Stimulated activated CD4-positive, alpha-beta T cell treated with anti-CD3 and anti-CD28 coated beads, Interleukin-15, amount 100 ng/mL, for 1 hour (primary cell): ENCODE results near the gene STH.

ENCODE experiments used
- DNase-seq, 2 donors: peaks; one replicate each; pipeline ENCODE4 v3.0.0-alpha.2; 2020; ENCODE audit warnings: low read depth in 1 of 2, low spot score in 1 of 2

The STH gene

DNA sequence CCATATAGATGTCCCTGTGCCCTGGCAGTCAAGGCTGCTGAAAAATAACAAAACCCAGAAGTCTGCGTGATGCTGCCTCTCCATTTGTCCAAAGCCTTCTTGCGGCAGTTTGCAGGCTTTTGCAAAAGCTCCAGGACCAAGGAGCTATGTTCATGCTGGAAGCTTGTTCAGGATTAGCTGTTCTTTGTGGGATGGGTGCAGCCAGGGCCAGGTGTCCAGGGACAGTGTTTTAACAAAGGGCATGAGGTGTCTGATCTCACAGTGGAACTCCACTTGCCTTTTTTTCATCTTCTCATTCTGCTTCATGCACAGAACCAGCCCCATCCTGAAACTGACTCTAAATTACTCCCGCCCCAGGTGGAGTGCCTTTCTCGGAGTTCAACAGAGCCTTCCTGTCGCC lies 31.7 kb upstream of the STH start:
- DNase-seq: no peak

DNA sequence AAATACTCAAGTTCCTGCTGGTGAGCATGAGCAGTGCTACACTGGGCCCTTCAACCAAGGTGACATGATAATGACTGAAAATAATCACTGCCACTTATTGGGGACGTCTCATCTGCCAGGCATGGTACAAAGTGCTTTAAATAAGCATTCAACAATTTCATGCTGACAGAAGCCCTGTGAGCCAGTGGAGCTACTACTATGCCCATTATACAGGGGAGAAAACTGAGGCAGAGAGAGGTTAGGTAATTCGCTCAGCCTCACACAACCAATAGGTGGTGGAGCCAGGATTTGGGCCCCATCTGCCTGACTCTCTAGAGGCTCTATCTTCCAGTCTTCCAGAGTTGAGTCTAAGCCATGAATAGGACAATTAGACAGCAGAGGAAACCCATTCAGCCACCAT lies 30.3 kb upstream of the STH start:
- DNase-seq: no peak

DNA sequence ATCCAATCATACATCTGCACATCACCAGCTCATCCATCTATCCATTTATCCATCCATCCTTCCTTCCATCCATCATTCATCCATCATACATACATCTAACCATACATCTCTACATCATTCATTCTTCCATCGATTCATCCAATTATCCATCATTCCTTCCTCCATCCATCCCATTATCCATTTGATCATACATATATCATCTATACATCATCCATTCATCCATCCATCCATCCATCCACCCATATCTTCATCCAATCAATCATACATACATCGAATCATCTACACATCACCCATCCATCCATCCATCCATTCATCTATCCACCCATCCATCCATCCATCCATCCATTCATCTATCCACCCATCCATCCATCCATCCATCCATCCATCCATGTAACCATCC lies 29.3 kb upstream of the STH start:
- DNase-seq: no peak

DNA sequence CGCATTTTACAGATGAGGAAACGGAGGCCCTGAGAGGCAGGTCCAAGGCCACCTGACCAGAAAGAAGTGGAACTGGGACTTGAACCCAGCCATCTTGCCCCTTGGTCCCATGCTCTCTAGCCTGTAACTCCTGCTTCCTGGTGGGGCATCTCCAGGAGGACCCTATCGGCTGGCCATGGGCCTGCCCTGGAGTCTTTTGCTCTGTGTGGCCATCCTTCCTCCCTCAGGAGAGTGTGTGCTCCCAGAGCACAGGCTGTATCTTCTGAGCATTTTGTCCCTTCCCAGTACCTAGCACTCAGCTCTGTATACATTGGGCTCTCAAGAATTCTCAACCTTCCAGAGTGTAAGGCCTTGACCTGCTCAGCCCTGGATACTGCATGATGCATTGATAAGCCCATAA lies 28.4 kb upstream of the STH start:
- no peak for DNase-seq

DNA sequence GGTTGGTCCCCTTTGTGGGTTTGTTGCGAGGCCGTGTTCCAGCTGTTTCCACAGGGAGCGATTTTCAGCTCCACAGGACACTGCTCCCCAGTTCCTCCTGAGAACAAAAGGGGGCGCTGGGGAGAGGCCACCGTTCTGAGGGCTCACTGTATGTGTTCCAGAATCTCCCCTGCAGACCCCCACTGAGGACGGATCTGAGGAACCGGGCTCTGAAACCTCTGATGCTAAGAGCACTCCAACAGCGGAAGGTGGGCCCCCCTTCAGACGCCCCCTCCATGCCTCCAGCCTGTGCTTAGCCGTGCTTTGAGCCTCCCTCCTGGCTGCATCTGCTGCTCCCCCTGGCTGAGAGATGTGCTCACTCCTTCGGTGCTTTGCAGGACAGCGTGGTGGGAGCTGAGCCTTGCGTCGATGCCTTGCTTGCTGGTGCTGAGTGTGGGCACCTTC lies 27.3 kb upstream of the STH start:
- DNase-seq: no peak

DNA sequence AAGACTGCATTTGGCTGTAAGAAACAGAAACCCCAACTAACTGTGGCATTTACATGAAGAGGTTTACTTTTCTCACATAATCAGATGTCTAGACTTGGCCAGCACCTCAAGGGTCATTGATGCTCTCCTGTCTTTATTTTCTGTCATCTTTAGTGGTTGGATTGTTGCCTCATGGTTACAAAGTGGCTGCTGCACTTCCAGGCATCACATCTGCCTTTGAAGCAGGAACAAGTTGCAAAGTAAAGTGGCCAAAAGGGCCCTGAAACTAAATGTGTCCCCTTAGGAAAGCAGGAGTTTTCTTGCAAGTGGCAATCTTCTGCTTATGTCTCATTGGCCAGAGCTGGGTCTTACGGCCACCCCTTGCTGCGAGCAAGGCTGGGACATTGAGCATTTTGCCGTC lies 26.5 kb upstream of the STH start:
- DNase-seq: no peak

DNA sequence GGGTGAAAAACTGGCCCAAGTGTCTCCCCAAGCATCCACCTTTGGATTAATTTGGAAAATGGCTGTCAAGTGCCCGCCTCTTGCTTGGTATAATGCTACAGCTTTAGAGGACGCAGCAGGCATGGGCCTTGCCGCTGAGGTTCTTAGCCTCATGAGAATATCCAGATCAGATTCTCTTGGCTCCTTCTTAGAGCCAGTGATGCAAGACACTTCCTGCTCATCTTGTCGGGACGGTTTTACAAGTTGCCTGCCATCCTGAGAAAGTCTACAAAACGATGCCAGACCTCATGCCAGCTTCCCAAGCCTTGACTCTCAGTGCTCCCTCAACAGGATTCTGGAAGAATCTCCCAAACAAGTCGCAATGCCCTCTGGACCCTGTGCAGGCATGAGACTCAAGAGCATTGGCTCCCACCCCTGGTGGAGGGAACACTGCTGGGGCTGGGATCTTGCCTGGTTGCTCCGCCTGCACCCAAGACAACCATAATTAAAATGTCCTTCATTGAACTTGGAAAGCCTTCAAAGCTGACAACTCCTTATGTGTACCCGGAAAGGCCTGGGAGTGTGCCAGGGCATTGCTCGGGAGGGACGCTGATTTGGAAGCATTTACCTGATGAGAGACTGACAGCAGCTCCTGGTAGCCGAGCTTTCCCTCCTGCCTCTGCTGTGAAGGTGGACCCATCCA lies 25.8 kb upstream of the STH start:
- no peak for DNase-seq

DNA sequence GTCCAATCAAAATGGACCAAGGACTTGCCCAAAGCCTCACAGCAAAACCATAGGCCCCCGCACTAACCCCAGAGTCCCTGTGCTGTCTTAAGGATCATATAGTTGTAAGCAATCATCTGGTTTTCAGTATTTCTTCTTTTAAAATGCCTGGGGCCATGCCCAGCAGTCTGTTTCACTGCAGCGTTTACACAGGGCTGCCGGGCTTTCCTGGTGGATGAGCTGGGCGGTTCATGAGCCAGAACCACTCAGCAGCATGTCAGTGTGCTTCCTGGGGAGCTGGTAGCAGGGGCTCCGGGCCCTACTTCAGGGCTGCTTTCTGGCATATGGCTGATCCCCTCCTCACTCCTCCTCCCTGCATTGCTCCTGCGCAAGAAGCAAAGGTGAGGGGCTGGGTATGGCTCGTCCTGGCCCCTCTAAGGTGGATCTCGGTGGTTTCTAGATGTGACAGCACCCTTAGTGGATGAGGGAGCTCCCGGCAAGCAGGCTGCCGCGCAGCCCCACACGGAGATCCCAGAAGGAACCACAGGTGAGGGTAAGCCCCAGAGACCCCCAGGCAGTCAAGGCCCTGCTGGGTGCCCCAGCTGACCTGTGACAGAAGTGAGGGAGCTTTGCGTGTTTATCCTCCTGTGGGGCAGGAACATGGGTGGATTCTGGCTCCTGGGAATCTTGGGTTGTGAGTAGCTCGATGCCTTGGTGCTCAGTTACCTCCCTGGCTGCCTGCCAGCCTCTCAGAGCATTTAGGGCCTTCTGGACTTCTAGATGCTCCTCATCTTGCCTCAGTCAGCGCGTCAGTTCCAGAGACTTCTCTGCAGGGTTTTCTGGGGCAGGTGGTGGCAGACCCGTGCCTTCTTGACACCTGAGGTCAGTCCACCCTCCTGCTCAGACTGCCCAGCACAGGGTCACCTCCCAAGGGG lies 24.8 kb upstream of the STH start:
- no peak for DNase-seq

DNA sequence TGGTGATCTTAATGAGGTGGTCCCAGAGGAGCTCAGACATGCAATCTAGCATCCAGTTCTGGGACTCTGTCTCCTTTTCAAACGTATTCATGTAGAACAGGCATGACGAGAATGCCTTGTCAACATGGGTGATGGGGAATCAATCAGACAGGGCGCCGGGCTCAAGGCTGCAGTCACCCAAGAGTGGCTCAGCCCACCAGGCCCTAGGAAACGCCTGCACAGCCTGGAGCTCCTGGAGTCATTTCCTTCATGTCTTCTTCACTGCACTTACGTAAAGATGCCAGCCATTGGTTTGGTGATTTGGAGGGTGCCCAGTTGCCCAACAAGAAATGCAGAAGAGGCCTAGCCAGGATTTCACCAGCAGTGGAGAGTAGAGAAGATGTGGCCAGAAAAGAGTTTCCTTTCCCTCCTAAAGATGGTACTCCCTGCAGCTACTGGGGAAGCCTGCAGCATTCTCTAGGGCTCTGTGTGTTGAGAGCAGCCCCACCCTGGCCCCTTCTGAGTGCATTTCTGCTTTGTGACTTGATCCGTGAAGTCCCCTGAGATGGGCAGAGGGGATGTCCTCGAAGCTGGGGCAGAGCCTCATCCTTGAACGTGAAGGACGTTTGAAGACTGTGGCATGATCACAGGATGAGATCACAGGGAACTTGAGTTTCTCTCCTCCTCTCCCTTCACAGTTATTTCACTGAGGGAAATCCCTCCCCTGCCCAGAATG lies 24.0 kb upstream of the STH start:
- no peak for DNase-seq

DNA sequence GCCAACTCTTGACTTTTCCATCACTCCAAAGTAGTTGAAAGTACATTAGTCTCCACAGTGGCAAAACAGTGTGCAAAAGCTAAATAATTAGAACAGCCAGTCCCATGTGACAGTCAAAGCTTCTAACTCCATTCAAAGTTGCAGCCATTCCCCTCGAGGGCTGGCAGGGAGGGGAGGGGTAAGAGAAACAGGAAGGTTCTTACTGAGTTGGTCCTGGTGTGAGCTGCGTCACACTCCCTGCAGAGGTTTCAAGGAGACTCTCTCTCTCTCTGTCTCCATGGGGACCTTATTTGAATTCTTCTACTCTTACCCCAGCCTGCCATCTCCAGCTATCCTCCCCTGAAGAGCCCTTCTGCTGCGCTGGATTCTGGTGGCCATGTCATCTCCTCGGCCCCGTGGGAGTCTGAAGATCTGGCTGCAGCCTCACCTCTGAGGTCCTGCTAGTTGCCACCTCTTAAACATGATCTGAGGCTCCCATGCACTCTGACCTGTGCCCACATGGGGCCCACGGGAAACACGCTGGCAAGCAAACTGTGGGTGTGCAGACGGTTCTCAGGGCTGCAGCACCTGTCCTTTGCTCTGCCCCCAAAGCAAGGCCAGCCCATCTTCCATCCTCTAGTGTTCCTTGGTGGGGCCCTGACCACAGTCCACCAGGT lies 23.3 kb upstream of the STH start:
- no peak for DNase-seq

DNA sequence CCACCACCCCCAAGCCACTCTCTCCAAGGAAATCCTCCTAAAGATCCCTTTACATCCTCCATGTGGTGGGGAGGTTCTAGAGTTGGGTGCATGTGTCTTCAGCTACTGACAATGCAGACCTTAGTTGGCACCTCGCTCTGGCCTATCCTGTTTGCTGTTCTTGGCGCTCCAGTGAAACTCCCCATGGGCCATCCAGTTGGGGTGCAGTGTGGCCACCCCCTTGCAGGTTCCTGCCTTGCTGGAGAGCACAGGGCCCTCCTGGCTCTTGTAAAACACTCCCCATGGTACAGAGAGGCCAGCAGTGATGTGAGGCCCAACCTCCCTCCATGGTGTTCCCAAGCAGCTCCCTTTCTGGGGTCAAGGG lies 22.7 kb upstream of the STH start:
- no peak for DNase-seq

DNA sequence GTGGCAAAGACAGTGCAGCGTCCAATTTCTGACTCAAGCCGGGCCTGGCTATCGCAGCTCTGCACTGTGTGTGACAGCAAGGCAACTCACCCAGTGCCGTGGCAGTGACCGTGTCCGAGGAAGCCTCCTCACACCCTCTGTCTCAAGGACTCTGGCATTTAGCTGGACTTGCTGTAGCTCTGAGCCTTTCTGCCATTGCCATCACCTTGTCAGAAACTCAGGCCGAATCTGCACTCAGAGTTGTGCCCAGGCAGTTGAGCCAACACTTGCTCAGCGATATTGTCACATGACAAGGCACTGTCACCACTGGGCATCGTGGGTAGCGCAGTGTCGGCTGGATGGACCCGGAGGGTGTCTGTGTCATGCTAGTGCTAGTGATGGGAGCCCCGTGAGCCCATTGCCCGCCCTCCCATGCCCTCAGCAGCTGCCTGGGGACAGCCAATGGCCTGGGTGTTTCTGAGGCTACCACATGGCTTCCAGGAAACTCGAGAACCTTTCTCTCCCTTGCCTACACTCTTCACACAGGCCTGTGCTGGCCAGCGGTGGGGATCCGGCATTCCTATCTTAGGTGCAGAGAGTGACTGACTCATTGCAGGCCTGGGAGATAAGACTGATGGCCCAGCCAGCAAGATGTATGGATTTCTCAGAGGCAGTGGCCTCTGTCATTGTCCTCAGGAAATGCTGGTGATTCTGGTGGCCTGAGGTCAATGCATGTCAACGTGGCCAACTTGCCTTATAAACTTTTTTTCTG lies 22.1 kb upstream of the STH start:
- DNase-seq: no peak

DNA sequence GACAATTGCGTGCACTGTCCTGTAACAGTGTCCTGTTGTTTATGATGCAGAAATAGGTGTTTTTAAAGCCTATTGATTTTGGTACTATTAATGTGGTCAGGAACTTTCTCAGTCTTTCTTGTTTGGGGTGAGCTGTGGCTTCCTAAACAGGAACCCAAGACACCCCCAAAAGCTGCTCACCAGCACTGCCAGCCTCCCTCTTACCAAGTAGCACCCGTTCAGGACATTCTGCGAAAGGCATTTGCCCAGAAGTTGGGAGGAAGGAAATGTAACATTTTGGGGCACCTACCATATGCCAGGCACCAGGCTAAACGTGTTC lies 21.6 kb upstream of the STH start:
- no peak for DNase-seq

DNA sequence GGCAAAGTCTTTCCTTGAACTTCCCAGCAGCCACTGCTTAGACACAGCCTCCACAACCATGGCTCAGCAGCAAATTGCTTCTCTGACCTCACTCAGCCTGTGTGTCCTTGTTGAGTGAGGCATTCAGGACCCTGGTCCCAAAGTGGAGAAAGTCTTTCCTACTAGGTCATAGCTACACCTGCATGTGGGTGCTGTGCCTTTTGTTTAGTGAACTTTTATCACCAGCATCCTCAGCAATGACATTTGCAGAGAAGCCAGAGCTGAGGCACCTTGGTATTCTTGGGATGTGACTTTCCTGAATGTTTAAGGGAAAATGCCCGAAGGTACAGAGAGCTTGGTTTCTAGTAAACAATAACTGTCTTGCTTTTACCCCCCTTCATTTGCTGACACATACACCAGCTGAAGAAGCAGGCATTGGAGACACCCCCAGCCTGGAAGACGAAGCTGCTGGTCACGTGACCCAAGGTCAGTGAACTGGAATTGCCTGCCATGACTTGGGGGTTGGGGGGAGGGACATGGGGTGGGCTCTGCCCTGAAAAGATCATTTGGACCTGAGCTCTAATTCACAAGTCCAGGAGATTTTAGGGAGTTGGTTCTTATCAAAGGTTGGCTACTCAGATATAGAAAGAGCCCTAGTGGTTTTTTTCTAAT lies 20.9 kb upstream of the STH start:
- no peak for DNase-seq

DNA sequence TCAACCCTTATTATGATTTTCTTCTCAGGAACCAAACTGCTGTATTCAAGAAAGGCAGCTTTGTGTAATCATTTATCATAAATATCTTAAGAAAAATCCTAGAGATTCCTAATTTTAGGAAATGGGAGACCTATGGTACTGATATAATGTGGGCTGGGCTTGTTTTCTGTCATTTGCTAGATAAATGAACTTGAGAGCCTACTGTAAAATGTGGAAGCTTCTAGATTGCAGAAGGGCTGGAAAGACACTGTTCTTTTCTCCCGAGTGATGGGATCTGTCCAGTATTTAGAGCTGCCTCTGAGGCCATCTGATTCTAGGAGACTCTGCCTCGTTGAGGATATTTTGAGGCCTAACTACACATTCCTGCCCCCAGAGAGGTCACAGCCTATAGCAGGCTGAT lies 19.9 kb upstream of the STH start:
- DNase-seq: no peak

DNA sequence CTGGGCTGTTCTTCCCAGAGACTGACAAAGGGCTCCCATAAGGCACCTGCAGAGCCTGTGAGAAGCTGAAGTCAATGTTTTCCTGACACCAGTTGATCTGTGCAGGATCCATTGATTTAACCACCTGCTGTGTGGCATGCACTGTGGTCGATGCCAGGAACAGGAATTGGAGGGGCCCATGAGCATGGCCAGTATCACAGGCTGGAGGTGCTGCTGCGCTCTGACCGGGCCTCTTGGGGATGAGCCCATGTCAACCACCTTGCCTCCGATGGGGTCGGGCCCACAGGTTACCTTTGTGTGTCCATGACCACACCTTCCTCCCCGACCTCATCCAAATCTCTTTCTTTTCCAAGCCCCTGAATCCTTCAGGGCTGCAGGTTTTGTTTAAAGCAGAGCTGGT lies 18.2 kb upstream of the STH start:
- no peak for DNase-seq

DNA sequence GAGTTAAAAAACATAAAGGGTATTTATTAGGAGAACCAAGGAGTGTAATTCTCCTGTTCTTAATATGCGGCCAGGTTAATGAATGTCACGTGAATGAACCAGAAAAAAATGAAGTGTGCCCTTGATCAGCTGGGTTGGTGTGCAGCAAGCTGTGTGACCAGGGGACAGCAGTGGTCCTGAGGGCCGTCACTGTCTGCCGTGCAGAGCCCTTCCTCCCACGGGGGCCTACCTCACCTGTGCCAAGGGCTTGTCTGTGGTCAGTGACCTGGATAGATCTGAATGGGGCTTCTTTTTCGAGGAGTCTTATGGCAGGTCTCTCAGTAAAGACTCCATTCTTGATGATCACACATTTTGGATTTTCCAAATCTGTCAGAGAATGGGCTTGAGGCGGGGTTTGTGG lies 17.7 kb upstream of the STH start:
- no peak for DNase-seq

DNA sequence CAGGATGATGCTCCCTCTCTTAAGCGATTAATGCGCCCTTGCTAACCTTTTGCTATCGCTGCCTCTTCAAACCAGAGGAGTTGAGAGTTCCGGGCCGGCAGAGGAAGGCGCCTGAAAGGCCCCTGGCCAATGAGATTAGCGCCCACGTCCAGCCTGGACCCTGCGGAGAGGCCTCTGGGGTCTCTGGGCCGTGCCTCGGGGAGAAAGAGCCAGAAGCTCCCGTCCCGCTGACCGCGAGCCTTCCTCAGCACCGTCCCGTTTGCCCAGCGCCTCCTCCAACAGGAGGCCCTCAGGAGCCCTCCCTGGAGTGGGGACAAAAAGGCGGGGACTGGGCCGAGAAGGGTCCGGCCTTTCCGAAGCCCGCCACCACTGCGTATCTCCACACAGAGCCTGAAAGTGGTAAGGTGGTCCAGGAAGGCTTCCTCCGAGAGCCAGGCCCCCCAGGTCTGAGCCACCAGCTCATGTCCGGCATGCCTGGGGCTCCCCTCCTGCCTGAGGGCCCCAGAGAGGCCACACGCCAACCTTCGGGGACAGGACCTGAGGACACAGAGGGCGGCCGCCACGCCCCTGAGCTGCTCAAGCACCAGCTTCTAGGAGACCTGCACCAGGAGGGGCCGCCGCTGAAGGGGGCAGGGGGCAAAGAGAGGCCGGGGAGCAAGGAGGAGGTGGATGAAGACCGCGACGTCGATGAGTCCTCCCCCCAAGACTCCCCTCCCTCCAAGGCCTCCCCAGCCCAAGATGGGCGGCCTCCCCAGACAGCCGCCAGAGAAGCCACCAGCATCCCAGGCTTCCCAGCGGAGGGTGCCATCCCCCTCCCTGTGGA lies 16.0 kb upstream of the STH start:
- DNase-seq: no peak

DNA sequence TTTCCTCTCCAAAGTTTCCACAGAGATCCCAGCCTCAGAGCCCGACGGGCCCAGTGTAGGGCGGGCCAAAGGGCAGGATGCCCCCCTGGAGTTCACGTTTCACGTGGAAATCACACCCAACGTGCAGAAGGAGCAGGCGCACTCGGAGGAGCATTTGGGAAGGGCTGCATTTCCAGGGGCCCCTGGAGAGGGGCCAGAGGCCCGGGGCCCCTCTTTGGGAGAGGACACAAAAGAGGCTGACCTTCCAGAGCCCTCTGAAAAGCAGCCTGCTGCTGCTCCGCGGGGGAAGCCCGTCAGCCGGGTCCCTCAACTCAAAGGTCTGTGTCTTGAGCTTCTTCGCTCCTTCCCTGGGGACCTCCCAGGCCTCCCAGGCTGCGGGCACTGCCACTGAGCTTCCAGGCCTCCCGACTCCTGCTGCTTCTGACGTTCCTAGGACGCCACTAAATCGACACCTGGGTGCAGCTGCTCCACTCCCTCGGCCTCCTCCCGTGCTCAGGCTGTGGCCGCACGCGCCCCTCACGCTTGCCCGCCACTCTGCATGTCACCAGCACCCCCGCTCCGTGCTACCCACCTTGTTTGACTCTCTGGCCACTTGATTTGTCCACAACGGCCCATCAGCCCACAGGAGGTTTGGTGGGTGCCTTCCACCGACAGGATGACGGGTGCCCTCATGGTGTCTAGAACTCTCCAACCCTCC lies 15.3 kb upstream of the STH start:
- DNase-seq: no peak
